GM23338 (cell line): ENCODE results near the gene SLC41A3. TPM values are rescaled to one million over a fixed set of nuclear protein-coding genes. Genes with fewer than 3 reads are reported as not detected.

Experiments used
- ATAC-seq: fragments of 200-7000 bp; cut with Tn5 transposase; 3 replicates; pipeline ENCODE4 v1.9.1; 2020
- DNase-seq: peaks from one replicate; pipeline ENCODE4 v3.0.0-alpha.2; 2015; ENCODE audit warnings: low spot score
- H2AFZ ChIP-seq: fragments of 200-600 bp; sonication (generic); 2 replicates; pipeline ENCODE4 v1.8.0; 2016; ENCODE audit warnings: antibody characterized with exemption, mild to moderate bottlenecking, moderate library complexity
- H3F3A ChIP-seq: fragments of 200-600 bp; sonication (generic); replicated peaks from 2 replicates; pipeline ENCODE4 v1.8.0; 2017; ENCODE audit warnings: antibody characterized with exemption, mixed run types, low read depth
- H3K27ac ChIP-seq: fragments of 200-600 bp; sonication (generic); 2 replicates; pipeline ENCODE4 v1.6.1; 2016; ENCODE audit warnings: low read depth
- H3K27me3 ChIP-seq: fragments of 200-600 bp; sonication (generic); 2 replicates; pipeline ENCODE4 v1.8.0; 2016; ENCODE audit warnings: mild to moderate bottlenecking, mixed run types, moderate library complexity; ENCODE audit not compliant: insufficient read depth
- H3K36me3 ChIP-seq: fragments of 200-600 bp; sonication (generic); 2 replicates; pipeline ENCODE4 v1.8.0; 2016; ENCODE audit warnings: mild to moderate bottlenecking; ENCODE audit not compliant: insufficient read depth
- H3K4me1 ChIP-seq: fragments of 200-600 bp; sonication (generic); 2 replicates; pipeline ENCODE4 v1.8.0; 2016; ENCODE audit warnings: mild to moderate bottlenecking, moderate library complexity; ENCODE audit not compliant: insufficient read depth
- H3K4me2 ChIP-seq: fragments of 200-600 bp; sonication (generic); 2 replicates; pipeline ENCODE4 v1.7.1; 2017; ENCODE audit warnings: mixed run types
- H3K4me3 ChIP-seq: fragments of 200-600 bp; sonication (generic); 2 replicates; pipeline ENCODE4 v1.6.1; 2016; ENCODE audit warnings: mixed run types
- H3K79me2 ChIP-seq: fragments of 200-600 bp; sonication (generic); replicated peaks from 2 replicates; pipeline ENCODE4 v1.8.0; 2017; ENCODE audit warnings: mild to moderate bottlenecking; ENCODE audit not compliant: insufficient read depth
- H3K9me2 ChIP-seq: fragments of 200-600 bp; sonication (generic); 2 replicates; pipeline ENCODE4 v1.8.0; 2017; ENCODE audit not compliant: insufficient read depth
- H4K20me1 ChIP-seq: fragments of 200-600 bp; sonication (generic); replicated peaks from 2 replicates; pipeline ENCODE4 v1.8.0; 2017; ENCODE audit warnings: mild to moderate bottlenecking; ENCODE audit not compliant: insufficient read depth
- H3K27ac Mint-ChIP-seq: 2 replicates; pipeline ENCODE4 v1.8.0; 2020; ENCODE audit warnings: inconsistent platforms, mild to moderate bottlenecking, moderate library complexity, mixed read lengths
- H3K27me3 Mint-ChIP-seq: 3 replicates; pipeline ENCODE4 v1.8.0; 2022; ENCODE audit warnings: low read depth, mild to moderate bottlenecking, moderate library complexity, mixed read lengths, inconsistent platforms; ENCODE audit not compliant: insufficient read depth, poor library complexity
- H3K36me3 Mint-ChIP-seq: 3 replicates; pipeline ENCODE4 v1.8.0; 2021; ENCODE audit warnings: low read depth, mild to moderate bottlenecking, inconsistent platforms, moderate library complexity, mixed read lengths
- H3K4me1 Mint-ChIP-seq: 3 replicates; pipeline ENCODE4 v1.8.0; 2020; ENCODE audit warnings: mild to moderate bottlenecking, inconsistent platforms, mixed read lengths
- H3K4me3 Mint-ChIP-seq: 3 replicates; pipeline ENCODE4 v1.8.0; 2021; ENCODE audit warnings: moderate library complexity, mild to moderate bottlenecking, inconsistent platforms, mixed read lengths
- H3K9me3 Mint-ChIP-seq: 3 replicates; pipeline ENCODE4 v1.8.0; 2020; ENCODE audit warnings: moderate library complexity, mild to moderate bottlenecking, inconsistent platforms, mixed read lengths
- CREB1 ChIP-seq: fragments of 250-450 bp; sonication (Bioruptor Pico); IDR thresholded peaks from 2 replicates; pipeline ENCODE4 v1.5.0; 2020; ENCODE audit warnings: low read depth, mild to moderate bottlenecking, moderate library complexity
- EZH2 ChIP-seq: fragments of 200-600 bp; sonication (generic); IDR thresholded peaks from one replicate; pipeline ENCODE4 v1.8.0; 2017; ENCODE audit warnings: antibody characterized with exemption, mild to moderate bottlenecking, low read depth; ENCODE audit not compliant: unreplicated experiment
- EZH2phosphoT487 ChIP-seq: fragments of 200-600 bp; sonication (generic); IDR thresholded peaks from one replicate; pipeline ENCODE4 v1.8.1; 2018; ENCODE audit warnings: antibody characterized with exemption; ENCODE audit not compliant: unreplicated experiment
- JUNB ChIP-seq: IDR thresholded peaks from one replicate; pipeline ENCODE4 v1.6.1; 2016; ENCODE audit warnings: antibody characterized with exemption; ENCODE audit not compliant: unreplicated experiment
- NANOG ChIP-seq: IDR thresholded peaks from 2 replicates; pipeline ENCODE4 v1.6.1; 2016; ENCODE audit warnings: antibody characterized with exemption, borderline replicate concordance
- POLR2AphosphoS5 ChIP-seq: IDR thresholded peaks from 2 replicates; pipeline ENCODE4 v1.6.1; 2016; ENCODE audit warnings: antibody characterized with exemption, low read depth
- STAT1 ChIP-seq: IDR thresholded peaks from one replicate; pipeline ENCODE4 v1.6.1; 2016; ENCODE audit warnings: antibody characterized with exemption; ENCODE audit not compliant: unreplicated experiment
- ZNF114 ChIP-seq: fragments of 250-450 bp; sonication (Bioruptor Pico); IDR thresholded peaks from 2 replicates; pipeline ENCODE4 v1.5.0; 2020; ENCODE audit warnings: mild to moderate bottlenecking, moderate library complexity
- ZNF331 ChIP-seq: fragments of 250-450 bp; sonication (Bioruptor Pico); IDR thresholded peaks from 2 replicates; pipeline ENCODE4 v1.5.0; 2020; ENCODE audit warnings: low read depth, mild to moderate bottlenecking, moderate library complexity
- ZNF462 ChIP-seq: fragments of 250-450 bp; sonication (Bioruptor Pico); IDR thresholded peaks from 2 replicates; pipeline ENCODE4 v1.5.0; 2020; ENCODE audit warnings: mild to moderate bottlenecking, moderate library complexity
- polyA plus RNA-seq: library from polyadenylated mRNA; unstranded; fragments of >200 nt; fragmentation: Nextera tagmentation; extraction: Ambion mirVana; gene quantifications from 2 replicates; pipeline ENCODE4 v1.2.1, GENCODE V29; 2016
- total RNA-seq: library from RNA; depleted of rRNA; stranded (reverse); fragments of >200 nt; shearing (Covaris generic); gene quantifications from 2 replicates; pipeline ENCODE4 v1.2.3, GENCODE V29; 2014
- TF ChIP-seq, protein P1 (sequence below): IDR thresholded peaks from one replicate; pipeline ENCODE4 v1.6.1; 2018; ENCODE audit warnings: antibody characterized with exemption; ENCODE audit not compliant: unreplicated experiment
- TF ChIP-seq, protein P2 (sequence below), 2 experiments: fragments of 200-600 bp in 1 of 2; sonication (generic) in 1 of 2; conservative IDR thresholded peaks; 2 replicates each; pipeline versions ENCODE4 v1.5.1 to v1.6.1; 2016 to 2017; ENCODE audit warnings: antibody characterized with exemption in 2 of 2, low read depth in 2 of 2, mild to moderate bottlenecking in 2 of 2, moderate library complexity in 1 of 2
- TF ChIP-seq, protein P3 (sequence below): IDR thresholded peaks from 2 replicates; pipeline ENCODE4 v1.6.1; 2016; ENCODE audit warnings: antibody characterized with exemption

SLC41A3 gene
- total and polyA plus RNA-seq, 2 experiments from 2014 or later: 12.1 to 29.8 TPM

GRCh38 chr3:126130981-126131745 lies 47.2 kb upstream of the SLC41A3 start:
- Histone ChIP-seq H3K9me2 (no peaks in the 10 kb centered on the region), H3K4me1 (no peaks in the 10 kb centered on the region), H3F3A (no peaks in the 10 kb centered on the region), H3K27ac (no peak overlapping the region), H3K79me2 (no peaks in the 10 kb centered on the region), H2AFZ (no peak overlapping the region), H3K27me3 (no peaks in the 10 kb centered on the region), H4K20me1 (no peaks in the 10 kb centered on the region), H3K4me2 (no peak overlapping the region), H3K4me3 (no peak overlapping the region), H3K36me3 (no peaks in the 10 kb centered on the region)
- Mint-ChIP-seq H3K4me1 (peaks cover 24% of the 10 kb centered on the region), H3K27me3 (peaks cover 22% of the 10 kb centered on the region), H3K9me3 (no peaks in the 10 kb centered on the region), H3K36me3 (no peaks in the 10 kb centered on the region), H3K4me3 (no peak overlapping the region), H3K27ac (no peak overlapping the region)
- ATAC-seq (no peak), DNase-seq (no peak)
- TF ChIP-seq, protein P1, sequence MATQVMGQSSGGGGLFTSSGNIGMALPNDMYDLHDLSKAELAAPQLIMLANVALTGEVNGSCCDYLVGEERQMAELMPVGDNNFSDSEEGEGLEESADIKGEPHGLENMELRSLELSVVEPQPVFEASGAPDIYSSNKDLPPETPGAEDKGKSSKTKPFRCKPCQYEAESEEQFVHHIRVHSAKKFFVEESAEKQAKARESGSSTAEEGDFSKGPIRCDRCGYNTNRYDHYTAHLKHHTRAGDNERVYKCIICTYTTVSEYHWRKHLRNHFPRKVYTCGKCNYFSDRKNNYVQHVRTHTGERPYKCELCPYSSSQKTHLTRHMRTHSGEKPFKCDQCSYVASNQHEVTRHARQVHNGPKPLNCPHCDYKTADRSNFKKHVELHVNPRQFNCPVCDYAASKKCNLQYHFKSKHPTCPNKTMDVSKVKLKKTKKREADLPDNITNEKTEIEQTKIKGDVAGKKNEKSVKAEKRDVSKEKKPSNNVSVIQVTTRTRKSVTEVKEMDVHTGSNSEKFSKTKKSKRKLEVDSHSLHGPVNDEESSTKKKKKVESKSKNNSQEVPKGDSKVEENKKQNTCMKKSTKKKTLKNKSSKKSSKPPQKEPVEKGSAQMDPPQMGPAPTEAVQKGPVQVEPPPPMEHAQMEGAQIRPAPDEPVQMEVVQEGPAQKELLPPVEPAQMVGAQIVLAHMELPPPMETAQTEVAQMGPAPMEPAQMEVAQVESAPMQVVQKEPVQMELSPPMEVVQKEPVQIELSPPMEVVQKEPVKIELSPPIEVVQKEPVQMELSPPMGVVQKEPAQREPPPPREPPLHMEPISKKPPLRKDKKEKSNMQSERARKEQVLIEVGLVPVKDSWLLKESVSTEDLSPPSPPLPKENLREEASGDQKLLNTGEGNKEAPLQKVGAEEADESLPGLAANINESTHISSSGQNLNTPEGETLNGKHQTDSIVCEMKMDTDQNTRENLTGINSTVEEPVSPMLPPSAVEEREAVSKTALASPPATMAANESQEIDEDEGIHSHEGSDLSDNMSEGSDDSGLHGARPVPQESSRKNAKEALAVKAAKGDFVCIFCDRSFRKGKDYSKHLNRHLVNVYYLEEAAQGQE: no peak
- no peak for TF ChIP-seq CREB1
- no peak for TF ChIP-seq ZNF331 (CRISPR knock-in tag)
- no peak for TF ChIP-seq ZNF462 (CRISPR knock-in tag)
- no peak for TF ChIP-seq POLR2AphosphoS5
- TF ChIP-seq, protein P2, sequence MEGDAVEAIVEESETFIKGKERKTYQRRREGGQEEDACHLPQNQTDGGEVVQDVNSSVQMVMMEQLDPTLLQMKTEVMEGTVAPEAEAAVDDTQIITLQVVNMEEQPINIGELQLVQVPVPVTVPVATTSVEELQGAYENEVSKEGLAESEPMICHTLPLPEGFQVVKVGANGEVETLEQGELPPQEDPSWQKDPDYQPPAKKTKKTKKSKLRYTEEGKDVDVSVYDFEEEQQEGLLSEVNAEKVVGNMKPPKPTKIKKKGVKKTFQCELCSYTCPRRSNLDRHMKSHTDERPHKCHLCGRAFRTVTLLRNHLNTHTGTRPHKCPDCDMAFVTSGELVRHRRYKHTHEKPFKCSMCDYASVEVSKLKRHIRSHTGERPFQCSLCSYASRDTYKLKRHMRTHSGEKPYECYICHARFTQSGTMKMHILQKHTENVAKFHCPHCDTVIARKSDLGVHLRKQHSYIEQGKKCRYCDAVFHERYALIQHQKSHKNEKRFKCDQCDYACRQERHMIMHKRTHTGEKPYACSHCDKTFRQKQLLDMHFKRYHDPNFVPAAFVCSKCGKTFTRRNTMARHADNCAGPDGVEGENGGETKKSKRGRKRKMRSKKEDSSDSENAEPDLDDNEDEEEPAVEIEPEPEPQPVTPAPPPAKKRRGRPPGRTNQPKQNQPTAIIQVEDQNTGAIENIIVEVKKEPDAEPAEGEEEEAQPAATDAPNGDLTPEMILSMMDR (conservative IDR thresholded peaks at IDR 0.05; ENCODE audit: low read depth in 2 of 2): no peak
- TF ChIP-seq, protein P3, sequence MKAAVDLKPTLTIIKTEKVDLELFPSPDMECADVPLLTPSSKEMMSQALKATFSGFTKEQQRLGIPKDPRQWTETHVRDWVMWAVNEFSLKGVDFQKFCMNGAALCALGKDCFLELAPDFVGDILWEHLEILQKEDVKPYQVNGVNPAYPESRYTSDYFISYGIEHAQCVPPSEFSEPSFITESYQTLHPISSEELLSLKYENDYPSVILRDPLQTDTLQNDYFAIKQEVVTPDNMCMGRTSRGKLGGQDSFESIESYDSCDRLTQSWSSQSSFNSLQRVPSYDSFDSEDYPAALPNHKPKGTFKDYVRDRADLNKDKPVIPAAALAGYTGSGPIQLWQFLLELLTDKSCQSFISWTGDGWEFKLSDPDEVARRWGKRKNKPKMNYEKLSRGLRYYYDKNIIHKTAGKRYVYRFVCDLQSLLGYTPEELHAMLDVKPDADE: no peak
- TF ChIP-seq EZH2: no peak
- TF ChIP-seq NANOG: no peak
- TF ChIP-seq EZH2phosphoT487: no peak
- no peak for TF ChIP-seq ZNF114
- no peak for TF ChIP-seq JUNB
- TF ChIP-seq STAT1: no peak
